ENCODE data around the gene CCL22.

- TF ChIP-seq, protein P1, sequence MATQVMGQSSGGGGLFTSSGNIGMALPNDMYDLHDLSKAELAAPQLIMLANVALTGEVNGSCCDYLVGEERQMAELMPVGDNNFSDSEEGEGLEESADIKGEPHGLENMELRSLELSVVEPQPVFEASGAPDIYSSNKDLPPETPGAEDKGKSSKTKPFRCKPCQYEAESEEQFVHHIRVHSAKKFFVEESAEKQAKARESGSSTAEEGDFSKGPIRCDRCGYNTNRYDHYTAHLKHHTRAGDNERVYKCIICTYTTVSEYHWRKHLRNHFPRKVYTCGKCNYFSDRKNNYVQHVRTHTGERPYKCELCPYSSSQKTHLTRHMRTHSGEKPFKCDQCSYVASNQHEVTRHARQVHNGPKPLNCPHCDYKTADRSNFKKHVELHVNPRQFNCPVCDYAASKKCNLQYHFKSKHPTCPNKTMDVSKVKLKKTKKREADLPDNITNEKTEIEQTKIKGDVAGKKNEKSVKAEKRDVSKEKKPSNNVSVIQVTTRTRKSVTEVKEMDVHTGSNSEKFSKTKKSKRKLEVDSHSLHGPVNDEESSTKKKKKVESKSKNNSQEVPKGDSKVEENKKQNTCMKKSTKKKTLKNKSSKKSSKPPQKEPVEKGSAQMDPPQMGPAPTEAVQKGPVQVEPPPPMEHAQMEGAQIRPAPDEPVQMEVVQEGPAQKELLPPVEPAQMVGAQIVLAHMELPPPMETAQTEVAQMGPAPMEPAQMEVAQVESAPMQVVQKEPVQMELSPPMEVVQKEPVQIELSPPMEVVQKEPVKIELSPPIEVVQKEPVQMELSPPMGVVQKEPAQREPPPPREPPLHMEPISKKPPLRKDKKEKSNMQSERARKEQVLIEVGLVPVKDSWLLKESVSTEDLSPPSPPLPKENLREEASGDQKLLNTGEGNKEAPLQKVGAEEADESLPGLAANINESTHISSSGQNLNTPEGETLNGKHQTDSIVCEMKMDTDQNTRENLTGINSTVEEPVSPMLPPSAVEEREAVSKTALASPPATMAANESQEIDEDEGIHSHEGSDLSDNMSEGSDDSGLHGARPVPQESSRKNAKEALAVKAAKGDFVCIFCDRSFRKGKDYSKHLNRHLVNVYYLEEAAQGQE (IDR thresholded peaks at IDR 0.05; ENCODE audit: insufficient replicate concordance, low read depth): no peak
- TF ChIP-seq, protein P2, sequence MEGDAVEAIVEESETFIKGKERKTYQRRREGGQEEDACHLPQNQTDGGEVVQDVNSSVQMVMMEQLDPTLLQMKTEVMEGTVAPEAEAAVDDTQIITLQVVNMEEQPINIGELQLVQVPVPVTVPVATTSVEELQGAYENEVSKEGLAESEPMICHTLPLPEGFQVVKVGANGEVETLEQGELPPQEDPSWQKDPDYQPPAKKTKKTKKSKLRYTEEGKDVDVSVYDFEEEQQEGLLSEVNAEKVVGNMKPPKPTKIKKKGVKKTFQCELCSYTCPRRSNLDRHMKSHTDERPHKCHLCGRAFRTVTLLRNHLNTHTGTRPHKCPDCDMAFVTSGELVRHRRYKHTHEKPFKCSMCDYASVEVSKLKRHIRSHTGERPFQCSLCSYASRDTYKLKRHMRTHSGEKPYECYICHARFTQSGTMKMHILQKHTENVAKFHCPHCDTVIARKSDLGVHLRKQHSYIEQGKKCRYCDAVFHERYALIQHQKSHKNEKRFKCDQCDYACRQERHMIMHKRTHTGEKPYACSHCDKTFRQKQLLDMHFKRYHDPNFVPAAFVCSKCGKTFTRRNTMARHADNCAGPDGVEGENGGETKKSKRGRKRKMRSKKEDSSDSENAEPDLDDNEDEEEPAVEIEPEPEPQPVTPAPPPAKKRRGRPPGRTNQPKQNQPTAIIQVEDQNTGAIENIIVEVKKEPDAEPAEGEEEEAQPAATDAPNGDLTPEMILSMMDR (IDR thresholded peaks at IDR 0.05; ENCODE audit: insufficient read depth, low read length): no peak
- TF ChIP-seq SPI1 (IDR thresholded peaks at IDR 0.05; ENCODE audit: borderline replicate concordance, low read depth): no peak
Measured at GRCh38 chr16:57379579-57379978, 21.0 kb downstream of the CCL22 start.
